NCI-H345 treated with DMSO at 0.1 percent for 48 hours (cell line): ENCODE measurements around the gene PCIF1.
"Not testable (repeated sequence)": the region's sequence is repeated elsewhere in the genome, so short reads cannot be mapped to it uniquely, and the experiment has no call there.

Experiments used
- DNase-seq: peaks from one replicate; lab custom pipeline; 2025; ENCODE audit not compliant: unreplicated experiment; lab: John Stamatoyannopoulos, UW

PCIF1 gene

DNA sequence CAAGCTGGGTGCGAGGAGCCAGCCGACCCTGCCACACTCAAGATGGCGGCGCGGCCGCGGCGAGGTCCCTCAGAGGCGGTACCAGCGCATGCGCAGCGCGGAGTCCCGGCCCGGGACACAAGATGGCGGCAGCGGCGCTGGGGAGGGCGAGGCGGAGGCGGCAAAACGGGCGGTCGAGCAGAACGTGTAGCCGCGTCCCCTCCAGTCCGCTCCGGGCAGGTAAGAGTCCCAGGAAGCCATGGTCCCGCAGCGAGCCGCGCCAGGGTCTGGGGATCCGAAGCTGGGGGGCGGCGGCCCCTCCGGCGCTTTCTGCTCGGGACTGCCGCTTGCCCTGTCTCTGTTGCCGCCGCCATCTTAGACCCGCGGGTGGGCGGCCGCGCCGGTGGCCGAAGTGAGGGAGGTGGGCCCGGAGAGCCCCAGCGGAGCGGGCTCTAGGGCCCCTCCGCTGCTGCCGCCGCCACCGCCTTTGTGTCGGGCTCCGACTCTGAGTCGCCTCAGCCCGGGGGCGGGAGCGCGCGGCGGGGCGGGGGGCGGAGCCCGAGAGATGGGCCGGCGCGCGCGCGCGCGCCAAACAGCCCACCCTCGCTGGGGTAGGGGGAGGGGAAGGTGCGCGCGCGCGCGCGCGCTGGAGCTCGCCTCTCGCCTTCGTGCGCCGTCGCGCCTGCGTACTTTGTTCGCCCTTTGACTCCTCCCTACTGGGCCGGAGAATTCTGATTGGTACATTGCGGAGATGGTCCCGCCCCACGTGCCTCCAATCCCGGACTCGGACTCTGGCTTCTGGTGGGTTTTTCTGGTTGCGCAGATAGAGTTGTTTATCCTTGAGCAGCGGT lies at the start of gene PCIF1:
PCIF1 (plus strand) TSS at position 98 of the 830 bp plus-strand sequence. CDS start 4,317 bp downstream, outside the sequence.
- DNase-seq = peak; percentile 97

DNA sequence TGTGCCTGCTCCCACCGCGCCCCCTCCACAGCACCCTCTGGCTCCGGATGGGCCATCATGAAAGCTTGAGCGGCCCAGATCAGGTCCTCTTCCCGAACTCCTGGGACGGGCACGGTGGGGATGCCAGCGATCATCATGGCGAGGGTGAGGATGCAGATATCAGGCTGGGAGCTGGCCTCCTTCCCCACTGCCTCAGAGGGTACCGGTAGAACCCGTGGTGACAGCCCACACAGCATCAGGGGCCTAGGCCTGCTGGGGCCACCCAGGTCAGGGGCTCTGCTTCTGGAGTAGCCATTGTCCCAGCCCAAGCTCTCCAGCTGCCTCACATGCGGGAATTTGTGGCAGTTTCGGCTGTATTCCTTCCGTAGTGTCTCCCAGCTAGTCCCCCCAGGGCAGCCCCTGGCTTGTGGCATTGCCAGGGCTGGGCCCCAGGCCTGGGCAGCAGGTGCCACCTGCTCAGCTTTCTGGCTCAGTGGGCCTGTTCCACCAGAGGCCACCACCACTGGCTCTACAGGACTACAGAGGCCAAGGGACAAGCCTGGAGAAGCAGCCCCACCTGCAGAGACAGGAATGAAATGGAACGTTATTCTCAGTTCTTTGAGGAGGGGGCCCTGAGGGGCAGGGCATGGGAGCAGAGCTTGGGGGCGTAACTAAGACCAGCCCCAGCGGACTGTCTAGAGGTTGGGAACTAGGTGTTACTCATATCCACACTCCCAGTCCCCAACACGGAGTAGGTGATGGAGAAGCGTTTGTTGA lies 47.7 kb upstream of the PCIF1 start:
- DNase-seq = no peak

DNA sequence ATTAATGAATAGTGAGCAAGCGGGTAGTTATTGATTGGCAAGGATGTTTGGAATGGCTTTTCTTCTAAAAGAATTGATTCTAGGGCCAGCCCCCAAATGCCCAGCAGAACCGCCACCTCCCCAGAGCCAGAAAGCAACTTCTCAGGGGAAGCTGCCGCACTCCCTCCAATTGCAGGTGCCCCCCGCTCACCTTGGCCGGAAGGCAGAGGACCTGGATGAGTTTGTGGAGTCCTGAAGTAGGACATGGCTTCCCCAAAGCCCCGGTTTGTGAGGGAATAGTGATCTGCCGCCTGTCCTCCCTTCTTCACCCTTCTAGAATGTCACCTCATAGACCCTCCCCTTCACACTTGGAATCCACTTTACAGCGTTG lies 47.2 kb upstream of the PCIF1 start, which contains the start of gene SPATA25:
SPATA25 (minus strand) TSS at position 277 of the 370 bp plus-strand sequence; CDS start at position 245, 32 bp downstream.
- no peak for DNase-seq

DNA sequence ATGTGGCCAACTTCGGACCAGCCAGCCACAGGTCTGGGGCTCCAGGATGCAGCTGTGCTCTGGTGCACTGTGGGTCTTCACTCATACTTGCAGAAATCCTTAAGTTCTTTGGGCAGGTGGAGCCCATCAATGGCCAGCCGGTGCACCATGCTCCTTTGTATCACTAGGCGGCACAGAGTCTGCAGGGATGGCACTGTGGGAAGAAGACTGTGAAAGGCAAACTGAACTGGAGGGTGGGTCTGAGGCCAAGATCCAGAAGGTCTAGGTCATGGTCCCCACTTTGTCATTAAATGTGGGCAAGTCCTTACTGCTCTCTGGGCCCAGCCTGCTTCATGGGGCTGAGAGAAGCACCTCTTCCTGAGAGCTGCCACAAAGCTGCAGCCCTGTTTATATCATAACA lies 45.8 kb upstream of the PCIF1 start:
- DNase-seq = no peak

DNA sequence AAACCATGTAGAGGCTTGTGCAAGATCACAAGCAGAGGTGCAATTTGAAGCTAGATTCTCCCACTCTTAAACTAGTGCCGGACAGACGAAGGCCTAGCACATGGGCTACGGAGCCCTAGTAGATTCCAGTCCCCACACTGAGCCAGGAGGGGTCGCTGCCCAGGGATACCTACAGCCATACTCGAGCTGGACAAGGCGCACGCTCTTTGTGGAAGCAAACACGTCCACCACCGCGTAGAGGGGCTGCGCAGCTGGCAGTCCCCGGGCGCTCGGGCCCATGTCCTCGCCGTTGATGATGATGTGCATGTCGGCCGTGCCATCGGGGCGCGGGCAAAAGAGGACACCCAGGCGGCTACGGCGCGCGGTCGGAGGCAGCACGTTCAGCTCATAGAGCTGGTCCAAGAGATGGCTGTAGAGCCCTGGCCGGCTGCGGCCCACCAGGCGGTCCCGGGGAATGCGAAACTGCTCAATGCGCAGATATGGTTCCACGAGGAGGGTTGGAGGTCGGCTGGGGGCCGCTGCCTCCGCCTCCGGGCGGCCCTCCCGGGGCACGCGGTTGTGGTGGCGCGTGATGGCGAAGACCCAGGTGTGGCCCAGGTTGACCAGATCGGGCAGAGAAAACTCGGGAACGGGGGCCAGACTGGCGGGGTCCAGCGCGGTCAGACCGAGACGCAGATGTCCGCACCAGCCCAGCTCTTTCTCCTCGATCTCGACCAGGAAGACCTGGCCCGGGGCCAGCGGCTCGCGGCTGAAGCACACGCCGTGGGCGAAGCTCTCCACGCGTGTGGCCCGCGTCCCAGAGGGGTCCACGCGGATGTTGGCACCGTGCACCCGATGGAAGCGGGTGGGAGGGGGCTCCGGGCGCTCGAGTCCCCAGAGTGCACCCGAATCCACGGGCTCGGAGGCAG lies 44.2 kb upstream of the PCIF1 start:
- DNase-seq = no peak

DNA sequence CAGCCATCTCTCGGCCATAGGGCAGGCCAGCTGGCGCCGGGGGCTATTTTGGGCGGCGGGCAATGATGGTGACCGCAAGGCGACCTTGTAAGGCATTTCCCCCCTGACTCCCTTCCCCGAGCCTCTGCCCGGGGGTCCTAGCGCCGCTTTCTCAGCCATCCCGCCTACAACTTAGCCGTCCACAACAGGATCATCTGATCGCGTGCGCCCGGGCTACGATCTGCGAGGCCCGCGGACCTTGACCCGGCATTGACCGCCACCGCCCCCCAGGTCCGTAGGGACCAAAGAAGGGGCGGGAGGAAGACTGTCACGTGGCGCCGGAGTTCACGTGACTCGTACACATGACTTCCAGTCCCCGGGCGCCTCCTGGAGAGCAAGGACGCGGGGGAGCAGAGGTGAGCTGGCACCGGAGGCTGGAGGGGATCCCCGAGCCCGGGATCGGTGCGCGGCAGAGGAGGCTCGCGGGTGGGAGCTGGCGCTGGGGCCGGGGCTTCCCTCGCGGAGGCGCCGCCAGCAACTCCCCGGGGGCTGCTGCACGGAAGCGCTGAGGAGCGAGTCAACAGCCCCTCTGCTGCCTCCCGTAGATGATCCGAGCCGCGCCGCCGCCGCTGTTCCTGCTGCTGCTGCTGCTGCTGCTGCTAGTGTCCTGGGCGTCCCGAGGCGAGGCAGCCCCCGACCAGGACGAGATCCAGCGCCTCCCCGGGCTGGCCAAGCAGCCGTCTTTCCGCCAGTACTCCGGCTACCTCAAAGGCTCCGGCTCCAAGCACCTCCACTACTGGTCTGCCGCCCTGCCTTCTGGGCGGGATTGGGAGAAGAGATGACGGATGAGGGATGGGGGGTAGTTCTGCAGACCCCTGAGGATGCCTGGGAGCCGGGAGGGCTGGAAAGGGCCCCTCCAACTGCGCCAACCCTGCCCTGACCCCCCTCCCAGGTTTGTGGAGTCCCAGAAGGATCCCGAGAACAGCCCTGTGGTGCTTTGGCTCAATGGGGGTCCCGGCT lies 43.2 kb upstream of the PCIF1 start, which contains the start of the genes CTSA and NEURL2:
CTSA (plus strand) TSS at position 351 of the 999 bp plus-strand sequence; CDS start at position 585, 234 bp downstream.
NEURL2 (minus strand) TSS at position 224 of the 999 bp plus-strand sequence; CDS start at position 7, 217 bp downstream.
- peak; percentile 85 for DNase-seq

DNA sequence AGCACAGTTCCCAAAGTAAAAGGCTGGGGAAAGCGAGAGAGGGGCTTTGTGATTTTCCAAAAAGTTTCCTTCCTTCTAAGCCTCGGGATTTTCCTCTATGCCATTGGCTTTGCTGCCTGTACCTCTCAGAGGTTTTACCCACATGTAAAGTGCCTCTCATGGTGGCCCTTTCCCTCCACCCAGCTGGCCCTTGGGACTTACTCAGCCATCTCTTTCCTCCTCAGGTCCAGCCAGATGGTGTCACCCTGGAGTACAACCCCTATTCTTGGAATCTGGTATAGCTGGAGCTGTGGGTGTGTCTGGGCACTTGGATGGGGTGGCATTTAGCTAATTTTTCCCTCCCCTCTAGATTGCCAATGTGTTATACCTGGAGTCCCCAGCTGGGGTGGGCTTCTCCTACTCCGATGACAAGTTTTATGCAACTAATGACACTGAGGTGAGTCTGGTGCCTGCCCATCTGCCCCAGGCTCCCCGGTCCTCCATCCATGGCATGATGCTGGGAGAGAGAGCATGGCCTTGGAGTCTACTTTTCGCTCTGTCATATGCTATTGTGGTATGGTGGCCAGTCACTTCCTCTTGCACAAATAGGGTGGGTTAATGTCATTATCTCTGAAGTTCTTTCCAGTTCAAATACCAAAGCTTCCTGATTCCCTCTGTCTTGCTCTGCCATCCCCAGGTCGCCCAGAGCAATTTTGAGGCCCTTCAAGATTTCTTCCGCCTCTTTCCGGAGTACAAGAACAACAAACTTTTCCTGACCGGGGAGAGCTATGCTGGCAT lies 42.2 kb upstream of the PCIF1 start:
- DNase-seq = no peak

DNA sequence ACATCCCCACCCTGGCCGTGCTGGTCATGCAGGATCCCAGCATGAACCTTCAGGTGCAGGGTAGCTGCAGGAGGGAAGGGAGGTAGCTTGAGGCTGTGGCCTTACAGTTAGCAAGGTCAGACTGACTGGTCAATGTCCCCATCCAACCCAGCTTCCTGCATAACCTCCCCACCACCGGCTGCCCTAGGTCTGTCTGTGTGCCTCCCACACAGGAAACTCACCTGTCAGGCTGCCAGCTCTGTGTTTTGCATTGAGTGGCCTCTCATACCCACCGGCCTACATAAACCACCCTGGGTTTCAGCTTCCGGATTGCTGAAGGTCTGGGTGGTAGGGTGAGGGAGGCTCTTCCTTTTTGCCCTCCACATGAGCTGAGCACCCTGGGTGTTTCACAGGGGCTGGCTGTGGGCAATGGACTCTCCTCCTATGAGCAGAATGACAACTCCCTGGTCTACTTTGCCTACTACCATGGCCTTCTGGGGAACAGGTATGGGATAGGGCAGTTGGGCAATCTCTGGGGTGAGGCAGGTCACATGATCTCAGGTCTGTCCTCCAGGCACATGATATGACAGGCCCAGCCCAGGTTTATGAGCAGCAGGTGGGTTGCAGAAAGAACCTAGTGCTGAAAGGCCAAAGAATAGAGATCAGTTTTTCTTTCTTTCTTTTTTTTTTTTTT lies 41.5 kb upstream of the PCIF1 start:
- DNase-seq = no peak

DNA sequence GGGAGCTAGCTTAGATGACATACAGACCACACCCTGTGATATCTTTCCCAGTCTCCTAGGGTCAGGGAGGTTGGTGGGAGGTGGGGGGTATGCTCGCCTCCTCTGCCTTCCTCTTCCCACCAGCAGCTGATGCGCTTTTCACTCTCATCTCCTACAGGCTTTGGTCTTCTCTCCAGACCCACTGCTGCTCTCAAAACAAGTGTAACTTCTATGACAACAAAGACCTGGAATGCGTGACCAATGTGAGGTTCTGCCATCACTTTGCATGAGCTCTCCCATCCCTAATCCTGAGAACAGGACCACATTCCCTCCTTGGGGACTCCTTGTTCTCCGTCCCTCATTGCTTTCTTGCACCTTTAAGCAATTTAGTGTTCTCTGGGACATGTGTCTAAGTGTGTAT lies 40.7 kb upstream of the PCIF1 start:
- no peak for DNase-seq

DNA sequence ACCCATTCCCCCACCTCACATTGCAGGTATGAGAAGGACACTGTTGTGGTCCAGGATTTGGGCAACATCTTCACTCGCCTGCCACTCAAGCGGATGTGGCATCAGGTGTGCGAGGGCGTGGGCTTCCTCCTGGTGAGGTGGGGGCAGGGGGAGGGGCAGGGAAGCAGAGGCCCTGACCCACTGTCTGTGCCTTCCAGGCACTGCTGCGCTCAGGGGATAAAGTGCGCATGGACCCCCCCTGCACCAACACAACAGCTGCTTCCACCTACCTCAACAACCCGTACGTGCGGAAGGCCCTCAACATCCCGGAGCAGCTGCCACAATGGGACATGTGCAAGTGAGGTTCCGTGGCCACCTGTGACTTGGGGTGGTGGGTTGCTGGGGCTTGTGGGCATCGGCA lies 39.7 kb upstream of the PCIF1 start:
- DNase-seq = no peak

DNA sequence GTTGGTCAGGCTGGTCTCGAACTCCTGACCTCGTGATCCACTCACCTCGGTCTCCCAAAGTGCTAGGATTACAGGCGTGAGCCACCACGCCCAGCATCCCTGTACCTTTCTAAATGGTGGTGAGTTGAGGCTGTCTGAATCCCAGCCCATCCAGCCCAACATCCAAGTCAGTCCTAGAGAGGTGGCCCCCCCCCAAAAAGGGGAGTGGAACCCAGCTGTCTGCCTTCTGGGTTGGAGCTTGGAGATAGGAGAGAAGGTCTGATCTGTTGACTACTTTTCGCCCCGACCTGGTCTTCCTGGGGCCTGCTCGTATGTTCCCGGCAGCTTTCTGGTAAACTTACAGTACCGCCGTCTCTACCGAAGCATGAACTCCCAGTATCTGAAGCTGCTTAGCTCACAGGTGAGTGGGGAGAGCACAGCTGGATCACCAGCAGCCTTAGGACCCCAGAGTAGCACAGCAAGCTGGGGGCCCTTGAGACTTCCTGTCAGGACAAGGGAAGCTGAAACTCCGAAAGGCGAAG lies 37.8 kb upstream of the PCIF1 start:
- no peak for DNase-seq

DNA sequence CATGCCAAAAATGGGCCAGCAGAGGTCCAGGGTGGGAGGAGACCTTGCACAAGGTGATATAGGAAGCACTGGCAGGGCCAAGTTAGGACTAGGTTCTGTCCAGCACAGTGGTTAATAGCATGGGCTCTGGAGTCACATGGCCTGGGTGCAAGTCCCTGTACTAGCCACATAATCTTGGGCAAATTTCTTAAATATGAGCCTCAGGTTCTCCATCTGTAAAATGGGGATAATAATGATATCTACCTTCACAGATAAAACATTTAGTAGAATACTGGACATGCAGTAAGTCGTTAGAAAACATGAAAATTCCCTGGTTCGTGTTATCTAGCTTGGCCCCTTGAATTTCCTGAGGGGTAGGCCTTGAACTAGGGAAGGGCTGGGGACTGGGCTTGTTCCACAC lies 37.2 kb upstream of the PCIF1 start:
- DNase-seq = no peak

DNA sequence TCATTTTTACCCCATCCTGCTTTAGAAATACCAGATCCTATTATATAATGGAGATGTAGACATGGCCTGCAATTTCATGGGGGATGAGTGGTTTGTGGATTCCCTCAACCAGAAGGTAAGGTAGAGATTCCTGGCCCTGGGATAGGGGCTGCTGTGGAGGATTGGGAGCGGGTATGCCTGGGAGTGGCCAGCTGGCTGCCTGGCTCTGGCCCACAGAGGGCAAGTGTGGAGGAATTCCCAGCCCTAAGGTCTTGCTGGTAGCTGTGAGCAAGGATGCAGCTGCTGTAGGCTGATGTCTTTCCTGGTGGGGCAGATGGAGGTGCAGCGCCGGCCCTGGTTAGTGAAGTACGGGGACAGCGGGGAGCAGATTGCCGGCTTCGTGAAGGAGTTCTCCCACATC lies 36.8 kb upstream of the PCIF1 start:
- DNase-seq = no peak

DNA sequence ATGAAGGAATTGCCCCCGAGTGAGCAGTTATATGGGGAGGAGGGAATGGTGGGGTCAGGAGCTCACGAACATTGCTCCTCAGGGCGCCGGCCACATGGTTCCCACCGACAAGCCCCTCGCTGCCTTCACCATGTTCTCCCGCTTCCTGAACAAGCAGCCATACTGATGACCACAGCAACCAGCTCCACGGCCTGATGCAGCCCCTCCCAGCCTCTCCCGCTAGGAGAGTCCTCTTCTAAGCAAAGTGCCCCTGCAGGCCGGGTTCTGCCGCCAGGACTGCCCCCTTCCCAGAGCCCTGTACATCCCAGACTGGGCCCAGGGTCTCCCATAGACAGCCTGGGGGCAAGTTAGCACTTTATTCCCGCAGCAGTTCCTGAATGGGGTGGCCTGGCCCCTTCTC lies 36.2 kb upstream of the PCIF1 start:
- DNase-seq = no peak

DNA sequence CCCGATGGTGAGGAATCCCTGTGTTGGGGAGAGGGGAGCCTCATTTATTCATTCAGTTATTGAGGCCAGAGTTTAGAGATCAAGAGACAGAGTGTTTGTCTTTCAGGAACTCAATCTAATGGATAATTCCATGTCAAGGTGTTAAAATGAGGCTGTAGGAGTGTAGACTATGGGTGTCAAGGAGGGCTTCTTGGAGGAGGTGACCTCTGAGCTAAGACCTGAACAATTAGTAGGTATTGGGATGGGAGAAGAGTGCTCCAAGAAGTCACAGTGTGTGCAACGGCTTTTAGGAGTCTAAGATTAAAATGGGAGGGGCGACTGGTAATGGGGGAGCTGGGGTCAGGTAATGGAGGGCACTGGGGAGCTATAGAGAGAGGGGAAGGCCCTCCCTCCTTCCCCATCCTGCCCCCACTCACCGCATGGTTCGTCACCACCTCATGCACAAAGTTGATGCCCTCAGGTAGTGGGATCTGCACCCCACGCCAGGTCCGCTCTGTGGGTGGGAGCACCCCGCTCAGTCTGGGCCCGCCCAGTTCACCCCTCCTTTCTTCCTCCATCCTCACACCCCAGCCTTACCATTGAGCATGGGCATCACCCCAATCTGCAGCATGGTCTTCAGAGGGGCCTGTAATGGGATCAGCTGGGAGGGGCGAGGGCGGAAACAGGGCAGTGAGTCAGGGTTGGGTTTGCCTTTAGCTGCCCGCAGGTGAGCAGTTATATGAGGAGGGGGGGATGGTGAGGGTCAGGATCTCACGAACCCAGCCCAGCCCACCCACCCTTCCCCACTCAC lies 35.2 kb upstream of the PCIF1 start:
- no peak for DNase-seq

DNA sequence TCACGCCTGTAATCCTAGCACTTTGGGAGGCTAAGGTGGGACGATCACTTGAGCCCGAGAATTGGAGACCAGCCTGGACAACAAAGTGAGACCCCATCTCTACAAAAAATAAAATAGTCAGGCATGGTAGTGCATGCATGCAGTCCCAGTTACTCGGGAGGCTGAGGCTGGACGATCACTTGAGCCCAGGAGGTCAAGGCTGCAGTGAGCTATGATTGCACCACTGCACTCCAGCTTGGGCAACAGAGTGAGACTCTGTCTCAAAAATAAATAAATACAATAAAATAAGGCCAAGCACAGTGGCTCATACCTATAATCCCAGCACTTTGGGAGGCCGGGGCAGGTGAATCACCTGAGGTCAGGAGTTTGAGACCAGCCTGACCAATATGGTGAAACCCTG lies 33.2 kb upstream of the PCIF1 start:
- not testable (repeated sequence) for DNase-seq

DNA sequence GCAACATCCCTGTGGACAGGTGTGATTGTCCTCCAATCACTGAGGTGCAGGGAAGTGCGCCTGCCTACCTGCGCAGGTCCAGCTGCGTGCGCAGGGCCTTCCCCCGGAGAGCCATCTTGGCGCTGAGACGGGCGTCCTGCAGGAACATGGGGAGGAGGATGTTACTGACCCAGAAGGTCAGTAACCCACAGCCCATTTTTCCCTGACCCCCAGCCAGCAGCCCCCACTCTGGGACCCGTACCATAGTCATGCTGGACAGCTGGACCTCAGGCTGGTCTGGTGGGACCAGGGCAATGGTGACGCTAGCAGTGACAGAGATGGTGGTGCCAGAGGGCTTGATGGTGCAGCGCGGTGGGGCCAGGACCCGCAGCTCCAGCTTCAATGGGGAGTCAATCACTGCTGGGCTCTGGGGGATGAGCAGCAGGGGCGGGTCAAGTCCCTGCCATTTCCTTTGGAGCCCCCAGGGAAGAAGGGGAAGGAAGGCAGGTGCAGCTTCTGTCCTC lies 32.2 kb upstream of the PCIF1 start:
- DNase-seq = no peak
